Activated effector memory CD4-positive, alpha-beta T cell treated with Interleukin-2 at 50 U/mL for 16 hours (primary cell): ENCODE results near the gene PITRM1.
A peak's percentile ranks its signal among the peaks of the same experiment; 100 is the strongest.
"Not testable (repeated sequence)": the region's sequence is repeated elsewhere in the genome, so short reads cannot be mapped to it uniquely, and the experiment has no call there.

ENCODE experiments used
- DNase-seq: peaks from one replicate; pipeline ENCODE4 v3.0.0-alpha.2; 2020

PITRM1 gene

GRCh38 chr10:3172446-3173170 is at the start of gene PITRM1:
Gene PITRM1 (minus strand): TSS chr10:3172782. CDS start chr10:3172772, 10 bp downstream.
- peak; percentile 99 for DNase-seq

GRCh38 chr10:3222068-3222467 is 49.5 kb upstream of the PITRM1 start:
- no peak for DNase-seq

GRCh38 chr10:3221601-3222000 is 49.0 kb upstream of the PITRM1 start:
- DNase-seq, result not testable (repeated sequence)

GRCh38 chr10:3220853-3221252 is 48.3 kb upstream of the PITRM1 start:
- no peak for DNase-seq

GRCh38 chr10:3219021-3219628 is 46.5 kb upstream of the PITRM1 start:
- DNase-seq, result not testable (repeated sequence)

- no peak for DNase-seq
These were observed 45.3 kb upstream of the PITRM1 start for GRCh38 chr10:3217853-3218252.

GRCh38 chr10:3217301-3217700 is 44.7 kb upstream of the PITRM1 start:
- DNase-seq, result no peak

- DNase-seq, result no peak
These were observed 42.7 kb upstream of the PITRM1 start for GRCh38 chr10:3215153-3215775.

- DNase-seq, result no peak
These were observed 41.4 kb upstream of the PITRM1 start for GRCh38 chr10:3213758-3214515.

GRCh38 chr10:3213208-3213607 is 40.6 kb upstream of the PITRM1 start:
- no peak for DNase-seq

- DNase-seq, result no peak
These were observed 37.8 kb upstream of the PITRM1 start for GRCh38 chr10:3210251-3210877.

GRCh38 chr10:3208481-3209406 is 36.2 kb upstream of the PITRM1 start:
- DNase-seq, result no peak

GRCh38 chr10:3207351-3207750 is 34.8 kb upstream of the PITRM1 start:
- DNase-seq, result no peak

GRCh38 chr10:3206511-3207157 is 34.1 kb upstream of the PITRM1 start:
- DNase-seq, result no peak

- DNase-seq, result no peak
These were observed 31.4 kb upstream of the PITRM1 start for GRCh38 chr10:3203972-3204371.

GRCh38 chr10:3203016-3203811 is 30.6 kb upstream of the PITRM1 start:
- DNase-seq, result no peak

GRCh38 chr10:3201796-3202195 is 29.2 kb upstream of the PITRM1 start:
- DNase-seq, result no peak

- DNase-seq, result no peak
These were observed 26.9 kb upstream of the PITRM1 start for GRCh38 chr10:3199488-3199887.

GRCh38 chr10:3198900-3199299 is 26.3 kb upstream of the PITRM1 start:
- DNase-seq, result no peak

GRCh38 chr10:3197348-3198003 is 24.9 kb upstream of the PITRM1 start:
- DNase-seq, result peak; percentile 60
